ENCODE measurements around the gene ZNF618. TPM values are rescaled to one million over a fixed set of nuclear protein-coding genes. Genes with fewer than 3 reads are reported as not detected.

ZNF618 gene
- total and polyA plus RNA-seq, 2 experiments from 2014 or later, result 12.1 to 22.1 TPM

GRCh38 chr9:113901221-113901688 lies 25.1 kb downstream of the ZNF618 start (continued):
- no peak for TF ChIP-seq ZNF462 (CRISPR knock-in tag; IDR thresholded peaks at IDR 0.05)
- TF ChIP-seq REST (IDR thresholded peaks at IDR 0.05; ENCODE audit: unreplicated experiment), result no peak
- TF ChIP-seq EZH2 (IDR thresholded peaks at IDR 0.05; ENCODE audit: low read depth, unreplicated experiment), result no peak
- TF ChIP-seq ETS1 (IDR thresholded peaks at IDR 0.05), result no peak
- TF ChIP-seq POLR2AphosphoS5 (IDR thresholded peaks at IDR 0.05; ENCODE audit: low read depth), result no peak
- TF ChIP-seq EZH2phosphoT487 (IDR thresholded peaks at IDR 0.05; ENCODE audit: unreplicated experiment), result no peak
- TF ChIP-seq STAT1 (IDR thresholded peaks at IDR 0.05; ENCODE audit: unreplicated experiment), result no peak
- no peak for TF ChIP-seq ZNF331 (CRISPR knock-in tag; IDR thresholded peaks at IDR 0.05; ENCODE audit: low read depth)
- no peak for TF ChIP-seq CREB1 (CRISPR knock-in tag; IDR thresholded peaks at IDR 0.05; ENCODE audit: low read depth)
- TF ChIP-seq NANOG (IDR thresholded peaks at IDR 0.05; ENCODE audit: borderline replicate concordance), result no peak
- no peak for TF ChIP-seq JUNB (IDR thresholded peaks at IDR 0.05; ENCODE audit: unreplicated experiment)
- no peak for TF ChIP-seq ZNF114 (CRISPR knock-in tag; IDR thresholded peaks at IDR 0.05)
